ENCODE data around the gene TRMT2A.

TRMT2A gene

DNA sequence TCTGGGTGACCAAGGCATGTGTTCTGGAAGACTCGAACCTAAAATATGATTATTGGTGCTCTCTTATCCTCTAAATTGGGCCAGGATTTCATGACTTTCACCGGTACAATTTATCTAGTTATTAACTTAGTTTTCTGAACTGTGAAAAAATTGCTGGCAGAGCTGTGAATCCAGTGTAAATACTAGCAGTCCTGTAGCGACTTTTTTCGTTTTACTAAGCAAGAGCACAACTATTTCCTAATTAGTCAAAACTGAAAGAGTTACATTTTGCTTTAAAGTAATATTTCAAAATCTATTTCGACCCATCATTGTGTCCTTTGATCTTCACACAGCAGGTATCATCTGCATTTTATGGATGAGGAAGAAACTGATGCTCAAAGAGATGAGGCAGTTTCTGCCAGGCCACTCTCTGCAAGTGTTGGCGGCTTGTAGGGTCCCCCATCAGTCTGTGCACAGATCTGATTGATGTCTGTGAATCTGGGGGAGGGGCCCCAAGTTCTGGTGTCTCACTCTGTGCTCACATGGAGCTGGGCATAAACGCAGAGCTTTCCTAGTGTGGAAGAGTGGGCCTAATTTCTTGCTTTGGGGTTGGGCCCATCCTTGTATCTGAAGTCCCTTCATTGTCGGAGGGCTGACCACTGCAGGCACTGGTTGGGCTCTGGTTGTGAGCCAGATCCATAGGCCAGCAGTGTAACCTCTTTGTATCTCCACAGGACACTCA lies 1.4 kb upstream of the TRMT2A start:
- no peak for DNase-seq (ENCODE audit: low spot score)

DNA sequence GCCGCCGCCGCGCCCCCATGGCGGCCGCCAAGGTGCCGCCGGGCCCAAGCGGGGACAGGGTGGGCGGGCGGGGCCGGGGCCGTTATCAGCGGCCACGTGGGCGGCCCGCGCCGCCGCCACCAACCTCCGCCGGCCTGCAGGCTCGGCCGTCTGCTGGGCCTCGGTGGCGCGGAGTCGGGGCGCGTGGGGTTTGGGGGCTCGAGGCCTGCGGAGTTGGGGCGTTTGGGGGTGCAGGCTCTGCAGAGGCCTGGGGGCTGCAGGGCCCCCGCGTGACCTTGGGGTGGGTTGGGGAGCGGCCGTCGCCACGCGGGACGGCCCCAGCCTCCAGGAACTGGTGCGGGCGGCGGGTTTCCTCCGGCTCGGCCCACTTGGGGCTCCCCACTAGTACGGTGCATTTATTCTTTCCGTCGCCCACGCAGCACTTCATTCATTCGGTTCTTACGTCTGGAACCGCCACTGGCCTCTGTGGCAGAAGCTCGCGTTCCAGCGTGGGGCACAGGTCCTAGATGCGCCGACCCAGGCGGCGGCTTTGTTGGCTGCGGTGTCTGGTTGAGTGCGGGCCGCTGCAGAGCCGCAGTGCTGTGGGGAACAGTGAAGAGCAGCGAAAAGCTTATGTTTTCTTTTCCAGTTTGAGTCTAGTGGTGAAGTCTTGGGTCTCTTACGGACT lies 740 bp upstream of the TRMT2A start:
- no peak for DNase-seq (ENCODE audit: low spot score)

DNA sequence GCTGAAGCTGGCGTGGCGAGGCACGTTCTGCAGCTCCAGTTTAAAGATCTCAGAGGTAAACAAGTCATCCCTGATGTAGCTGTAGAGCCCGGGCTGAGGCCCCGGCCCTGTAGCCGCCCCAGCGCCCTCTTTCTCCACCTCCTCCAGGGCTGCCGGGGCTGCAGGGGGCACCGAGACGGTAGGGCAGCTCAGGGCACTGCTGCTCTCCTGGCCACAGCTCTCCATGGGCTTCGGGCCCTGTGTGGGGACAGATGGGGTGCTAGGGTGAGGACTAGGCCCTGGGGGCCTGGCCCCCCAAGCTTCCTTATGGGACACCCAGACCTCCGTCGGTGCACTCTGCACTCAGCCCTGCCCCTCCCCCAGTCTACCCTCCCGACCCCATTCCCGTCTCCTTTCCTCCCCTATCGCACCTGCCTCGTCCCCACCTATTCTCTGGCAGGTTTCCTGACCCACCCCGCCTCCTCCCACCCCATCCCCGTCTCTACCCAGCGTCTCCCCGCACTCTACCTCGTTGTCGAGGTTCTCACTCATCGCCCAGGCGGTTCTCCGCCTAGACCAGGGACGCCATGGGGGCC lies 563 bp downstream of the TRMT2A start:
- DNase-seq (ENCODE audit: low spot score), result no peak

DNA sequence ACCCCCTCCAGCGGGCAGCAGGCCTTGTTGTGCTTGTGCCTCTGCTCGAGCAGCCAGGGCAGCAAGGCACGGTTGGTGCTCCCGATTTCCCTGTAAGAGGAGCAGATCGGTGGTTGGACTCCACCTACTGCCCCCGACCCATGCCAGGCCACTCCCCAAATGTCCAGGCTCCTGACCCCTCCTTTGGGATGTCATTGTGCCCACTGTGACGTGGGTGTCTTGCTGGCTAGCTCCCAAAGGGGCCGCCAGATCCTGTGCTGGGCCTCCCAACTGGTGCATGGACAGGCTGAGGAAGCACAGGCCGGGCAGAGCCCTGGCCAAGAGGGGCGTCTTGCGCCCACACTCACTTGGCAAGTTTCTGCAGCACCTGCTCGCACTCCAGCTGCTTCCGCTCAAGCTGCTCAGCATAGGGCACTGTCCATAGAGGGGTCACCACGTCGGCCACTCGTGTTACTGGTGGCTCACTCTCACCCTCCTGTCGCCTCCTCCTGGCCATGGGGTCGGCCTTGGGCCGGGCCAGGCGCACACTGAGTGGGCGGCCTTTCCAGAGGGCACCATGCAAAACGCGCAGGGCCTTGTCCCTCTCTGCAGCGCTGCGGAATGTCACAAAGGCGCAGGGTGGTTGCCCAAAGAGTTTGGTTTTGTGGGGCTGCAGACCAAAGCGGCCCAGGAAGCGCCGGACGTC lies 1.2 kb downstream of the TRMT2A start, which contains the start of gene RANBP1:
Gene RANBP1 (plus strand): TSS at position 414 of the 685 bp plus-strand sequence. CDS start 81 bp downstream, at position 495.
- no peak for DNase-seq (ENCODE audit: low spot score)

DNA sequence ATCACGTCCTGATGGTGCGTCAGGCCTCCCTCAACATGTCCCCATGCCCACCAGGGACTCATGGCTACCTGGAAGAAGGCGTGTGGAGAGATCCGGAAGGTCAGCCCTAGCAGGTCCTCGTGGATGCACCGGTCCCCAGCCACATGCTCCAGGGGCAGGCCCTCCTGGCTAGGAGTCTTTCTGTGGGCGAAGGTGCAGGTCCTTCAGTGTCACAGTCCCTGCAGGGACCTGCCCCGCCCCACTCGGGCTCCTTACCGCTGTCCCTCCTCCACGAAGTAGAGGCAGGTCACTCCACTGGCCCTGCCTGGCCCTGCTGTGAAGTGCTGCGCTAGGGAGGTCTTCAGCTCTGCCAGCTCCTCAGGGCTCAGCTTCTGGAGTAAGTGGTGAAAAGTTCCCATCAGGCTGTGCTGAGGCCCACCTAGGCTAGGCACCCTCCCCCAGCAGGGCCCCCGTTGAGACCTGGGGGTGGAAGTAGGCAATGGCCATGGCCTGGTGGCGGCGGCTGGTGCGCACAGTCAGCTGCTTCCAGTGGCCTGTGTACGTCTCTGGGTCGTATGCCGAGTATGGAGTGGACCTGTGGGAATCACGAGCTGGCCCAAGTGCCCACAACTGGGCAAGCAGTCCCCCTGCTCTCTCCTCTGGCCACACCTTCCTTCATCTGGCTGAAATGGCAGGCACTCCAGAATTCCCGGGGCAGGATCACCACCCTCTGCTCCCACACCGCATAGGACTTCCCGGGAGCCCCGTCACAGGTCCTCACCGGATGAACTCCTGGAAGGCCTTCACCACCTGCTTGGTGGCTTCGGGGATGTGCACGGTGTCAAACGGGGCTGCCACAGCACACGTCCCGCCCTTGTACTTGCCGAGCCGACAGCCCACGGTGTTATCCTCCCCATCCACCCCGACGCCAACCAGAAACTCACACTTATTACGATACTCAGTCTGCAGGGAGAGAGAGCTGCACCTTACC lies 2.2 kb downstream of the TRMT2A start:
- DNase-seq (ENCODE audit: low spot score), result no peak

DNA sequence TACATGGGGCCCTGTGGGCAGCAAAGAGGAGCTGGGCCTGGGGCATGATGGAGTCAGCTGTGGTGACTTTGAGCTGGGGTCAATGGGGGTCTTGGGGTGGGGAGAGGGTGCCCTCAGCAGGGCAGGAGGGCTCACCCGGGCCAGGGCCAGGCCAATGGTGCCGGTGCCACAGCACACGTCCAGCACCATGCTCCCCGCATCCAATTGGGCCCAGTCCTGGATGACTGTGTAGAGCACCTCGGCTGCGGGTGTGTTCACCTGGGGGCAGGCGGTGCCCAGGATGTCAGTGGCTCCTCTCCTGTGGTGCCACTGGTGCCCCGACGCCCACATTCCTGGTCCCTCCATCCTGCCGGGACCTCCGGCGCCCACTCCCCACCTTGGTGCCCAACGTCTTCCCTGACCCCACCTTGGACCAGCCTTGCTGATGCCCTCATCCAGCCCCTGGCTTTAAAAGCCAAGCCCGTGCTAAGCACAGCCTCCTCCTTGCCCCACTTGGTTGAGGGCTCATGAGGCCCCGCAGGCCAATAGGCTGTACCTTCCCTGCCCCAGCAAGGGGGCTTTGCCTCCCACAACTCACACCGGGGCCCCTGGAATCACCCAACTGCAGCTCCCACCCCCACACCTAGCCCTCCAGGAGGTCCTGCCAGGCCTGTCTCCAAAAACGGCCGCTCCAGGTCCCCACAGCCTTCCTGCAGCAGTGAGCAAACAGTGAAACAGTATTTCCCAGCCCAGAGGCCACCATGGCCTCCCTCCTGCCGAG lies 3.3 kb downstream of the TRMT2A start:
- no peak for DNase-seq (ENCODE audit: low spot score)

DNA sequence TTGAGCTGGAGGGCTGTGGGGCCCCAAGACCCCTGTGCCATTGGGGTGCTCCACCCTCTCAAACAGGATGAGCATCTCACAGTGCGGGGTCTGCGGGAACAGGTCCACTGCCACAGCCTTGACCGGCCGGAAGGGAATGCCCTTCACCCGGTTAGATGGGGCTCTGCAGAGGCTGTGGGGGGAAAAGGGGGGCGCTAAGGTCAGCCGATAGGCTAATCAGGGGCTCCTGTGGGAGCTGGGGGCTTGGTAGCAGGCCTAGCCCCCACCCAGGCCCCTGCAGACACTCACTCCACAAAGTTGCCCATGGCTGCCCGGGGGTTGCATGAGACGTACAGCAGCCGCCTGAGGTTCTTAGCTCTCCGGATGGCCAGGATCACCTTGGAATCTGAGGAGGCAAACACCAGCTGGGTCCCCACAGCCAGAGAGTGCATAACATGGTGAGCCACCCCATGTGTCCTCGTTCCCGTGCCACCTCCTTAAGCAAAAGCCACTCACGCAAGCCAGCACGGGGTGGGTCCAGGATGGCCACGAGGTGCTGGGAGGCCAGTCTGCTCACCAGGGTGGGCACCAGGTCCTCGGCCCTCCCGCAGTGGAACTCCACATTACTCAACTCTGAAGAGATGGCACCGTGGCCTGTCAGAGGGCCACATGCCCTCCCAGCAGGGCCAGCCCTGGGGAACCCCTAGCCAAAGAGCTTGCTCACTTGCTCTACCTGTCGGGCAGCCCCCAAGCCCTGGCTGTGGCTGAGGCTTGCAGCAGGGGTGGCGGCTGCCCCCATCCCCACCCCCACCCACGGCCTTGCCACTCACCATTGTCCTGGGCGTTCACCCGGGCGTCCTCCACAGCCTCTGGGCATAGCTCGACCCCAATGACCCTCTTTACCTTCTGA lies 4.2 kb downstream of the TRMT2A start:
- no peak for DNase-seq (ENCODE audit: low spot score)

DNA sequence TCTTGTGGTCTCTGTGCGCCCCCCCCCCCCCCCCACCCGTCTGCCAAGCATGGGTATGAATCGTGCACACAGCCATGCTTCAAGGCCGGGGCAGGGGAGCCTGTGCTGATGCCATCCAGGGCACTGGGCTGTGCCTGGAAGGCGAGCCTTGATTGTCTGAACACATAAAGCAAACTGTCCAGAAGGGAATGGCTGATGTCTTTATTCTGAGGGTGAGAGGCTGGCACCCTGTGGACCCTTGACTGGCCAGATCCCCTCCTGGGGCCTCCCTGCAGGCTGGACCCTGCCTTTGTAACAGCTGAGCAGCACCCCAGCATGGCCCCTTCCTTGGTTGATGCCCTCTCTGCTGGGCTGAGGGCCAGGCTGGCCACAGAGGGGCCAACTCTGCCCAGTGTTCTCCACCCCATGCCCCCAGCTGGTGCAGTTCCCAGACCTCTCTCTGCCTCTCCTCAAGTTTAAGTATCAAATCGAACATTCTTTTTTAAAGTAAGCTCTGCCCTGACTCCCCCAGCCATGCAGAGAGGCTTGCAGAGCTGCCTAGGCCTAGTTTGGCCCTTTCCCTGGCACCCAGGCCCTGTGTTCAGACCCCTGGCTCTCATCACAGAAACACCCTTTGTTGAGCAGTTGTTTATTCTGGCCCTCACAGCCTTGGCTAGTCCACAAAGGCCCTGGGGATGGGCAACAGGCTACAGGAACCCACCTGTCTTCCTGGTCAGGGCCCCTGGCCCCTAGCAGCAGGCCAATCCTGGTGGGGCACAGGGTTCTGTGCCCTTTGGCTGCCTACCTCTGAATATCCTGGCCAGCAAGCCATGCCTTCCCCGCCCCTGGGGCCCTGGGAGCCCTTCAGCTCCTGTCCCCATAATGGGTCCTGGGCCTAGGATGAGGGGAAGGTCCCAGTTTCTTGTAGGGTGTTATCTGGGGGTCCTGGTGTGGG lies 5.1 kb downstream of the TRMT2A start:
- DNase-seq (ENCODE audit: low spot score), result no peak

DNA sequence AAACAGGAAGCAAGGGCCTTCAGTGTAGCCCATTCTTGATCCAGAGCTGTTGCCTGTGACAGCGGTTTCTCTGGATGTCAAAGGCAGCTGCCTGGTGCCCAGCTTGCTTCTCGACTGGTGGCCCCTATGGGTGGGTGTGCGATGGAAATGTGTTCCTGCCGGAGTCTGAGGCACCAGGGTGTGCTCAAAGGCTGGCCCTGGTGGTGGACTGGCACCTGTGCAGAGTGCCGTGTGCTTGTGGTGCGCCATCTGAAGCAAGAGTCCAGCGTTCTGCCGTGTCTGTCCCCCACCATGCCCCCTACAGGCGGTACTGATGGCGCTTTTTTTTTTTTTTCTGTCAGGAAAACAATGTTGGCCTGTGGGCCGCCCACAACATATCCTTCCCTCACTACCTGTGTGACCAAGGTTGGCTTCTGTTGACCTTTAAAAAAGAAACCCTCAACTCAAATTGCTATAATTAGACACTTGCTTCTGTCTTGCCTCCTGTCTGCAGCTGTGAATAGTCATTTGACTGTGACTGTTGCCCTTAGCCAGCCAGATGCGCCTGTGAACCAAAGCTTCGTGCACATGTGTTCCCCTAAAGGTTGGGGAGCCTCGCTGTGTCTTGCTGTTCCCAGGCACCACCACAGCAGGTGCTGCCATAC lies 5.9 kb downstream of the TRMT2A start:
- no peak for DNase-seq (ENCODE audit: low spot score)

DNA sequence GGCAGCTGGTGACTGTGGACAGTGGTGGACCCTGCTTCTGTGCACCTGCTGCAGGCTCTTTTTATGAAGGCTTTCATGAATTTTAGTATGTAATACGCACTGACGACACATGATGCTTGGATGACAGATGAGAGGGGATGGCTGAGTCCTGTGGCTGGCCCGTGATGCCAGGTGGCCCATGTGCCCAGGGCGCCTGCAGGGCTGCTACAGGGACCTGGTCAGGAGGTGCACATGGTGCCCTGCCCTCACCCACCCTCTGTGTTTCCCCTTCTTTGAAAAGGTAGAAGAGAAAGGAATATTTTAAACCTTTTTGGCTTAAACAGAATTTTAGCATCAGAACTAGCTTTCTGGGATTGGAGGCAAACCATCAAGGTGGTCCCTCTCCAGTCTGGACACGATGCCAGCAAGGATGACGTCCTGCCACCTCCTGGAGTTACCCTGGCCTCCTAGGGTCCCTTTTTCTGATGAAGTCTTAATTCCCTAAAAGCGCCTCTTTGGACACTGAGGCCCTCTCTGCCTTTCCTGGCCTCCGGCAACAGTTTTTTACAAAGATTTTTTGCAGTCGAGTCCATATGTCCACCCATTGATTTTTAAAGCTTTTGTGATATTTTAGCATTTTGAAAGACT lies 6.6 kb downstream of the TRMT2A start:
- DNase-seq (ENCODE audit: low spot score), result no peak

DNA sequence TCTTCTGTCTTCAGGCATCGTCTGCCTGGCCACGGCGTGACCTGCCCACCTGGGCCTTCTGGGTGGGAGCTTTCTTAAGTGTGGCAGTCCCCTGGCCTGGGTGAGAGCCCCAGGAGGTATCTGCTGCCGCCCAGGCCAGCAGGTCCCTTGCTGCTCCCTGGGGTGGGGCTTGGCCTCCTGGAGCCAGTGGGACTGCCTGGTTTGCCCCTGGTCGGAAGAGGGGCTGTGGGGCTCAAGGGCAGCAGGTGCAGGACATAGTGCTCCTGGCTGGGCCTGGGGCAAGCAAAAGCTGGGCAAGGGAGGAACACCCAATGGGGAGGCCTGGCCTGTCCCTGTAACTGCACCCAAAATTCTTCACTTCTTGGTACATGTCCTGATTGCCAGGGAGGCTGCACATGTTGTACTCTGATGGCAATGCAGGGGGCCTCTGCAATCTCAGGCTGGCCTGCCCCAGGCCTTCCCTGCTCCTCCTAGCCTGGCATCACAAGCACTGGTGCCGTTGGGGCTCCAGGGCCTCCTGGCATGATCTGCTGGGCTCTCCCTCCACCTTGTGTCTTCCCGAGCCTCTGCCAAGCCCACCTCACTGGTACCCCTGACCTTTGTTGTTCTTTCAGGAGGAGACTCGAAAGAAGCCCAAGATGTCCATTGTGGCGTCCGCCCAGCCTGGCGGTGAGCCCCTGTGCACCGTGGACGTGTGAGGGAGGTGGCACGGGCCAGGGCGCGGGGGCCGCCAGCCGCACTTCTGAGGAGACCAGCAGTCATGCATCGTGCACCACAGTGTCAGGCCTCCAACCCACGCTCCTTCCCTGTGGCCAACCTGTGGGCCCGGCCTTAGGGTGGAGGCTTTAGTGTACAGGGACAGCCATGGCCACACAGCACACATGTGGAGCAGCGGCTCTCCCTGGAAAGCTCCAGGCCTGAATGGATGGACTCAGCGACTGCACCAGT lies 7.3 kb downstream of the TRMT2A start:
- no peak for DNase-seq (ENCODE audit: low spot score)

DNA sequence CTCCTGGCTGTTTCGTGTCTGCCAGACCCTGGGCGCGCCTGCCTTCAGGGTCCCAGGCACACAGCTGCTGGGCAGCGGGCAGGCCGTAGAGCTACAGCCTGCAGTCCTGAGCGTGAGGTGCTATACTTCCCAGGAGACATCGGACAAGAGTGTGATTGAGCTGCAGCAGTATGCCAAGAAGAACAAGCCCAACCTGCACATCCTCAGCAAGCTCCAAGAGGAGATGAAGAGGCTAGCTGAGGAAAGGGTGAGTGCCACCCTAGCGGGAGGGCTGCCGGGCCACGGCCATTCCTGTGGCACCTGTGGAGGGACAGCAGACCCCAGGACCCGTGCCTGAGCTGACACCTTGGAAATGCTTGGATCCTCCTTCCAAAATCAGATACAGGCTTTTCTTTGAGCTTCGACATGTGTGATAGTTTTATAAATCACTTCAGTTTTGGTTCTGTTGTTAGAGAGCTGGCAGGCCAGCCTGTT lies 8.2 kb downstream of the TRMT2A start:
- DNase-seq (ENCODE audit: low spot score), result no peak

DNA sequence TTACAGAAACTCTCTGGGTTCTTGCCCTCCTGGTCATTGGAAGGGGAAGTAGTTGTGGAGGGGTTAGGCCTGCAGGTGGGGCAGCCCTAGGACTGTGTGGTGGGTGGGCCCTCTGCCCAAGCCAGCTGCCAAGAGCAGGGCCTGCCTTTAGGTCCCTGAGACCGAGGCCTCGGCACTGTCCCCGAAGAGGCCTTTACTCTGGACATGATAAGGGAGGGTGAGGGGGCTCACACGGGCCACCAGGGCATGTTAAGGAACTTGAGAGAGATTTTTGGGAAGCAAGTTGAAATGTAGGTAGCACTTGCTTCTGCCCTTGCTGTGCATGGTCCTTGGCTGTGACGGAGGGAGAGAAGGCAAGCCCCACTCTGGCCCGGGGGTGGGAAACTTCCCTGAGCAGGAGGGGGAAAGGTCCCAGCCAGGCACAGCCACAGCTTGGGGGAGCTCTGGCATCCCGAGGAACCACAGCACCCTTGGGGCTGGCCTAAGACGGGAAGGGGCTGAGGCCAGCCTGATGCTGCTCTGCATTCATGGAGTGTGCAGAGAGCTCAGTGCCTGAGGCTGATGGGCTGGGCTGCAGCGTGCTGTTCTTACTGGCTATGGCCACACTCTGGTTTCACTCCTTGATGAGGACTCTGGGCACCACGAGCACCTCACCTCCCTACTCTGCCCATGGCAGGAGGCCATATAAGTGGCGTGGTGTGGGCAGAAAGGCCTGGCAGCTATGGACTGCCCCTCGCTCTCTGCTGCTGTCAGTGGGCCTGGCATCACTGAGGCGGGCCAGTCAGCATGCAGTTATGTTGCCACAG lies 8.9 kb downstream of the TRMT2A start:
- no peak for DNase-seq (ENCODE audit: low spot score)

DNA sequence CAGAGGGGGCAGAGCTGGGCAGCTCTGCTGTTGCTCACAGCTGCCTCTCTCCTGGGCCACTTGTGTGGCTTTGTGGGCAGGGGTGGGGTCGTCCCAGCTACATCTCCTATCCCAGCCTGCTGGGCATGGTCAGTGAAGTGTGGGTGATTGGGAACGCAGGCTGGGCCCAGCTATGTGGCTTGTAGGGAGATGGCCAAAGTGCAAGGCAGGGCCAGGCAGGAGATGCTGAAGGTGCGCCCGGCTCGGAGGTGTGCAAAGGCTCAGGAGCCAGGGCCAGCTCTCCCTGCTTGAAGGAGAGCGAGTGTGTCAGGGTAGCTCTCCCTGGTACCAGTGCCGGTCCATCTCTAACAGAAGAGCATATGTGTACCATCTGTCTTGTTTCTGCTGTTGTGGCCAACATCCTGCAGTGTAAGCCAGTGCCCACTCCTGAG lies 9.5 kb downstream of the TRMT2A start:
- no peak for DNase-seq (ENCODE audit: low spot score)

DNA sequence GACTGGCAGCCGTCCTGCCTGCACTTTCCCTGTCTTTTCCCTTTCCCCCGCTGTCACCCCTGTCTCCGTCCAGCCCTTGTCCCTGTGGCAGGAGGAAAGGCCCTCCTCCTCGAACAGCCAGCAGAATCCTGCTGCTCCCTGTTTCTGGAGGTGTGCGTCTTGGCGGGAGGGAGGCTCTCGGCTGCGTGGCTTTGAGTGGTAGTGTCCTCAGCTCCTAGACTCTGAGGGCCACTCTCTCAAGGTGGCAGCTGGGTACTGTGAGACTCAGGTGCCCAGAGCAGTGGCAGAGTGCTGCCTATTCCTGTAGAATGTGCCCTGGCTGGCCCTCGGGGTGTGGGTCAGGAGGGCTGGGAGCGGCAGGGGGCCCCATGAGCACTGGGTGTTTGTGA lies 10.2 kb downstream of the TRMT2A start:
- DNase-seq (ENCODE audit: low spot score), result no peak

Data from CD4-positive, alpha-beta T cell treated with Interleukin-6 at 100 ng/mL for 8 hours (primary cell).